GM12891 (cell line): ENCODE measurements around the gene MSRB3.
A peak's percentile ranks its signal among the peaks of the same experiment; 100 is the strongest.

Source experiments
- DNase-seq: peaks from one replicate; pipeline ENCODE4 v3.0.0; 2011; ENCODE audit warnings: low spot score; ENCODE audit not compliant: insufficient read length
- FAIRE-seq: peaks from 2 replicates; lab custom pipeline; 2011; peaks lifted over from hg19 to GRCh38; lab: Jason Lieb, UNC
- PAX5 ChIP-seq: IDR thresholded peaks from 2 replicates; pipeline ENCODE4 v1.6.1; 2011; ENCODE audit warnings: low read length, moderate library complexity, mild to moderate bottlenecking; ENCODE audit not compliant: insufficient read depth, severe bottlenecking
- POLR2A ChIP-seq: IDR thresholded peaks from 2 replicates; pipeline ENCODE4 v1.6.1; 2011; ENCODE audit warnings: low read depth, low read length, control low read depth
- POLR2AphosphoS5 ChIP-seq: IDR thresholded peaks from 2 replicates; pipeline ENCODE4 v1.6.1; 2011; ENCODE audit warnings: low read depth, low read length, control low read depth
- POU2F2 ChIP-seq: IDR thresholded peaks from 2 replicates; pipeline ENCODE4 v1.6.1; 2011; ENCODE audit warnings: low read depth, mild to moderate bottlenecking, control low read depth, low read length, moderate library complexity
- SPI1 ChIP-seq: IDR thresholded peaks from 2 replicates; pipeline ENCODE4 v1.6.1; 2011; ENCODE audit warnings: low read depth, low read length, control low read depth
- TAF1 ChIP-seq: IDR thresholded peaks from 2 replicates; pipeline ENCODE4 v1.6.1; 2011; ENCODE audit warnings: low read depth, low read length, control low read depth

MSRB3 gene

GRCh38 chr12:65287426-65287825 is 8.9 kb downstream of the MSRB3 start:
- DNase-seq (no peak), FAIRE-seq (no peak)
- TF ChIP-seq PAX5 (no peak), TAF1 (no peak), POLR2A (no peak), POU2F2 (no peak), SPI1 (no peak), POLR2AphosphoS5 (no peak)

- DNase-seq (no peak), FAIRE-seq (no peak)
- TF ChIP-seq SPI1 (no peak), POLR2AphosphoS5 (no peak), PAX5 (no peak), TAF1 (no peak), POLR2A (no peak), POU2F2 (no peak)
Measured at GRCh38 chr12:65292241-65292640, 13.8 kb downstream of the MSRB3 start.

GRCh38 chr12:65293735-65294134 is 15.3 kb downstream of the MSRB3 start:
- no peak for DNase-seq
- TF ChIP-seq TAF1 (no peak), PAX5 (no peak), POU2F2 (no peak), SPI1 (no peak), POLR2A (no peak), POLR2AphosphoS5 (no peak)
- FAIRE-seq, result no peak

- no peak for TF ChIP-seq POLR2AphosphoS5
- TF ChIP-seq POLR2A, result no peak
- no peak for TF ChIP-seq POU2F2
- no peak for TF ChIP-seq TAF1
- no peak for TF ChIP-seq SPI1
- no peak for TF ChIP-seq PAX5
- no peak for FAIRE-seq
- DNase-seq, result no peak
Measured at GRCh38 chr12:65294641-65295262, 16.3 kb downstream of the MSRB3 start.

GRCh38 chr12:65296508-65297265 is 18.2 kb downstream of the MSRB3 start:
- DNase-seq (no peak), FAIRE-seq (no peak)
- TF ChIP-seq SPI1 (peak; percentile 89), POU2F2 (no peak)

GRCh38 chr12:65300097-65300496 is 21.6 kb downstream of the MSRB3 start:
- no peak for FAIRE-seq
- no peak for DNase-seq
- no peak for TF ChIP-seq POU2F2
- TF ChIP-seq PAX5, result no peak
- TF ChIP-seq TAF1, result no peak
- TF ChIP-seq SPI1, result no peak
- no peak for TF ChIP-seq POLR2A
- TF ChIP-seq POLR2AphosphoS5, result no peak

- DNase-seq (no peak), FAIRE-seq (no peak)
- no peak for TF ChIP-seq POLR2AphosphoS5
- no peak for TF ChIP-seq SPI1
- no peak for TF ChIP-seq PAX5
- no peak for TF ChIP-seq POU2F2
- TF ChIP-seq TAF1, result no peak
- TF ChIP-seq POLR2A, result no peak
Measured at GRCh38 chr12:65300679-65301349, 22.3 kb downstream of the MSRB3 start.

- TF ChIP-seq POLR2AphosphoS5, result no peak
- TF ChIP-seq PAX5, result no peak
- TF ChIP-seq POLR2A, result no peak
- TF ChIP-seq TAF1, result no peak
- no peak for TF ChIP-seq POU2F2
- no peak for TF ChIP-seq SPI1
- no peak for FAIRE-seq
- no peak for DNase-seq
Measured at GRCh38 chr12:65302891-65303290, 24.4 kb downstream of the MSRB3 start.

GRCh38 chr12:65305346-65305950 is 27.0 kb downstream of the MSRB3 start:
- TF ChIP-seq POLR2A (no peak), POU2F2 (no peak), PAX5 (no peak), SPI1 (no peak), TAF1 (no peak), POLR2AphosphoS5 (no peak)
- FAIRE-seq, result no peak
- no peak for DNase-seq
